DMS53 treated with DMSO at 0.1 percent for 48 hours (cell line): ENCODE results near the gene COL28A1.
"Not testable (repeated sequence)": the region's sequence is repeated elsewhere in the genome, so short reads cannot be mapped to it uniquely, and the experiment has no call there.

ENCODE experiments used
- DNase-seq: peaks from one replicate; lab custom pipeline; 2025; ENCODE audit not compliant: unreplicated experiment; lab: John Stamatoyannopoulos, UW

COL28A1 gene

GRCh38 chr7:7421826-7422225, 113.8 kb downstream of the COL28A1 start:
- DNase-seq: no peak

GRCh38 chr7:7418997-7419396, 116.7 kb downstream of the COL28A1 start:
- DNase-seq: no peak

GRCh38 chr7:7417851-7418250, 117.8 kb downstream of the COL28A1 start:
- DNase-seq: no peak

- no peak for DNase-seq
Observed at GRCh38 chr7:7417414-7417813, 118.3 kb downstream of the COL28A1 start.

- DNase-seq: no peak
Observed at GRCh38 chr7:7416031-7416858, 119.4 kb downstream of the COL28A1 start.

- DNase-seq: no peak
Observed at GRCh38 chr7:7414791-7415603, 120.7 kb downstream of the COL28A1 start.

- DNase-seq: no peak
Observed at GRCh38 chr7:7408001-7408770, 127.5 kb downstream of the COL28A1 start.

GRCh38 chr7:7405461-7405860, 130.2 kb downstream of the COL28A1 start:
- no peak for DNase-seq

- DNase-seq: no peak
Observed at GRCh38 chr7:7399707-7400106, 136.0 kb downstream of the COL28A1 start.

GRCh38 chr7:7395785-7396184, 139.9 kb downstream of the COL28A1 start:
- DNase-seq: no peak

- not testable (repeated sequence) for DNase-seq
Observed at GRCh38 chr7:7388164-7388563, 147.5 kb downstream of the COL28A1 start.

GRCh38 chr7:7385421-7385820, 150.3 kb downstream of the COL28A1 start:
- no peak for DNase-seq

- DNase-seq: no peak
Observed at GRCh38 chr7:7384228-7384627, 151.4 kb downstream of the COL28A1 start.

- DNase-seq: no peak
Observed at GRCh38 chr7:7375538-7375937, 160.1 kb downstream of the COL28A1 start.

GRCh38 chr7:7370076-7370475, 165.6 kb downstream of the COL28A1 start:
- DNase-seq: no peak

- no peak for DNase-seq
Observed at GRCh38 chr7:7369134-7369533, 166.5 kb downstream of the COL28A1 start.

- no peak for DNase-seq
Observed at GRCh38 chr7:7354674-7355073, 181.0 kb downstream of the COL28A1 start.

- DNase-seq: peak; percentile 33
Observed at GRCh38 chr7:7352845-7353244, 182.8 kb downstream of the COL28A1 start.

GRCh38 chr7:7351832-7352231, 183.8 kb downstream of the COL28A1 start:
- no peak for DNase-seq

GRCh38 chr7:7351156-7351555, 184.5 kb downstream of the COL28A1 start:
- DNase-seq: no peak

GRCh38 chr7:7349156-7349555, 186.5 kb downstream of the COL28A1 start:
- DNase-seq: no peak
